Measurements from ENCODE around the gene POLL. TPM values are rescaled to one million over a fixed set of nuclear protein-coding genes. Genes with fewer than 3 reads are reported as not detected.

POLL gene
- total RNA-seq, 1 donor from 2014 or later = 29.2 TPM

DNA sequence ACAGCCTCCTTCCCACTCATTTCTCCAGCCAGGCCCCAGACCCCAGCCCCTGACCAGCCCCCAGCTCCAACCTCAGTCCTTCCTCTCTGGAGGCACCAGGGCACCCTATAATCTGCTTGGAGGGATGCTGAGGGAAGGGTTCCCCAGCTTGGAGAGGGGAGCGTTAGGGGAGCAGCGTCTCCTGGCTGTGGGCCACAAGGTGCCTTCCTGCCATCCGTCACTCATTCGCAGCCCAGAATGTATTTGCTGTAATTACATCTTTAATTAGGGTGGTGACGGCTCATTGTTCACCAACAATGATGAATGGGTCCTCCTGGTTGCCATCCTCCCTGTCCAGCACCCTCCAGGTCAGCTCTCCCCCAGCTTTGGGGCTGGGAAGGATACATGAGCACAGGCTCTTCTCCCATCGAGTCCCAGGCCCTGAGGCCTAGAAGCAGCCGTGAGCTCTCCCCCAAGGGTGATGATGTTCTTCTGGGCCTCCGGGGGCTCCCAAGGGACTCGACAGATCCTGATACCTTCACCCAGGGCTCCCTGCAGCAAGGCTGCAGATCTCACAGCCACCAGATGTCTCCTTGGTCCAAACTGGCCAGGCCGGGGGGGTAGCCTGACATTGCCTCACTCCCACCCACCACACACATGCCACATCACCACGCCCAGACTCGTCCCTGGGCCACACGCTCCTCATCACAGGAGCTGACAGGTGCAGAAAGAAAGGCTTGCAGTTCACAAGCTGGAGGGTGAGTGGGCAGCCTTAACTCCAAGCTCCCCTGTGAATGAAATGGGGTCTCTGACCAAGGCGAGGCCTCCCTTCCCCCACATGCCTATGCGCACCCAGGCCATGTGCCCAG is 26.8 kb downstream of the POLL start:
- intact Hi-C loops (cut with micrococcal nuclease) = no loop called here

GRCh38 chr10:101560298-101561067 is 27.6 kb downstream of the POLL start:
- intact Hi-C loops (cut with micrococcal nuclease) = no loop called here

GRCh38 chr10:101559596-101560297 is 28.3 kb downstream of the POLL start:
- intact Hi-C loops (cut with micrococcal nuclease) = no loop called here

DNA sequence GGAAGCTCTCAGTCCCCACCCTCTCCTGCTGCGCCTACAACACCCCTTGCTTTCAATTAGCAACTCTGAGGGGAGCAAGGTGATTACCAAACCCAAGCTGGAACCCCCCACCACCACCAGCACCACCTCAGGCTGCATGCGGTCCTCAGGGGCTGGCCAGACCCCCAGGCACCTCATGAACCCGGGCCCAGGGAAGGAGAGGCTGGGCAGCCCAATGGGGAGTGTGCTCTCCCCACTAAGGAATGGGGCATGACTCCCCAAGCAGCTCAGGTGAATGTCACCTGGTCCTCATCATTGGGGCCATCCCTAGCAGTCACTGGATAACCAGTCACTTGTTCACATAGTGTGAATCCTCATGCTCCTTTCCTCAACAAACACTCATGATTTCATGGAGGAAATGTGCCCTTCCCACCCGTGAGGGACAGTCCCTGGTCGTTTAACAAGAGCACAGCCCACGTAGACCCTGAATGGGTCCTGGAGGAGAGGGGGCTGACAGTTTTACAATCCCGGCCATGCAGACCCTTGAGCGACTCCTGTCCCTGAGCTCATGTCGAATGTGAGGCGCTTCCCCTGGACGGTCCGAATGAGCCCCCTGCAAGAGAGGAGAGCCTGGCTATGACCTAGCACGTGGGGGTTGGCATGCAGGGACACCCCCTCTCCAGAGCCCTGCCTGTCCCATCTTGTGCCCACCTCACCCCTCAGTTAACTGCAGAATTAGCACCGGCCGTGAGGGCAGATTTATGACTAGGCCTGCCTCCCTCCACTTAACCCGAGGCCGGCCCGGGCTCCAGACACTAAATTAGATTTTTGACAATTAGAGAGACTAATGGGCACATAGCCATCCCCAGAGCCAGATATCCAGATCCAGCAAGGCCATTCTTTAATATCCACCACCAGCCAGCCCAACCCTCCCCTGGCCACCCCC is 29.1 kb downstream of the POLL start:
- intact Hi-C loops (cut with micrococcal nuclease) = no loop called here

- intact Hi-C loops (cut with micrococcal nuclease) = no loop called here
Observed at GRCh38 chr10:101558204-101558603, 29.9 kb downstream of the POLL start.

- intact Hi-C loops (cut with micrococcal nuclease) = no loop called here
Observed at GRCh38 chr10:101557541-101557940, 30.5 kb downstream of the POLL start.

DNA sequence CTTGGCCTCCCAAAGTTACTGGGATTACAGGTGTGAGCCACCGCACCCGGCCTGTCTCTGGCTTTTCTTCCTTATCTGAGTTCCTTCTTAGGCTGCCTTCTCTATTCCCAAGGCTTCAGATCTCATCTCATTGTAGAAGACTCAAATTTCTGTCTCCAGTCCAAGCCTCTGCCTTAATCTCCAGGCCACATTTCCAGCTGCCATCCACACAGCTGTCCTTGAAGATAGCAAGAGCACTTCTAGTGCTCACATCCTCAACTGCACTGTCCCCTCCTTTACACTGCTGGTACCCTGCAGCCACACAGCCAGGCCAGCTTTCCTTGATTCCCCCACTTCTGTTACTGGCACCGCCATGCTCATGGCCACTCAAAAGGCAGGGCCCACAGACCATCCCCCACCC is 35.6 kb downstream of the POLL start:
- intact Hi-C loops (cut with micrococcal nuclease) = no loop called here

DNA sequence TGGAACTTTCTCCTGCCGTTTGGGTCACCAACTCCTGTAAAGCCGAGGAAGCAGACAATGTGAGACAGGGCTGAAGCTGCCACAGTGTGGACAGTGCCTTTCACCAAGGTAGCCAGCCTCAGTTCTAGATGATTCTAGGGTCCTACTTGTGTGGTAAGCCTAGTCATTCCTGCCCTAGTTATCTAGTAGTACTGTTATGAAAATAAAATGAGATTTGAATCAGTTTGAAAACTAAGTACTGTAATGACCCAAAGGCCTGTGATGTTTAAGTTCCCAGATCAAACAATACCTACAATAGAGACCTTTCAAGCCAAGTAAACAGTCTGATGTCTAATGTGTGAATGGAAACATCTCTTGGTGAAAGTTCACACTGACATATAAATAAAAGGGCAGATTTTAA is 37.1 kb downstream of the POLL start:
- intact Hi-C loops (cut with micrococcal nuclease) = no loop called here

- intact Hi-C loops (cut with micrococcal nuclease) = no loop called here
Observed at GRCh38 chr10:101545898-101546297, 42.2 kb downstream of the POLL start.

- intact Hi-C loops (cut with micrococcal nuclease) = no loop called here
Observed at GRCh38 chr10:101538446-101538845, 49.6 kb downstream of the POLL start.

DNA sequence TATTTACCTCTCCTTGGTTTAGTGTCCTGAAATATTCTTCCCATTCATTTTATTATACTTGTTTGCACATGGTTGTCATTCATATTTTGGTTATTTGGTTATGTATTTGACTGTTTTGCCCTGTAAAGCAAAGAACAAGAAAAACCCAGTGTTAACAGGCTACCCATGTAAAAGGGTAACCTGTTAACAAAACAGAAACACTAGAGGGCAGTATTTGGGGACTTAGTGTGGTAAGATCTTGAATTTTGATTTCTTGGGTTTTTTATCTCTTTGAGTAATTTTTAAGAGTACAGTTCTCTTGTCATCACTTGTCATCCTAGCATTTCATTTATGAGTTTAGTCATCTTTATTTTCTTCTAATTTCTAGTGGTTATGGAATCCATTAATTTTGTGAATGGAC is 51.3 kb downstream of the POLL start:
- intact Hi-C loops (cut with micrococcal nuclease) = loop anchor here (2.0 kb wide), 1 partner anchor 34 kb away; no protein-coding TSS in a partner anchor

DNA sequence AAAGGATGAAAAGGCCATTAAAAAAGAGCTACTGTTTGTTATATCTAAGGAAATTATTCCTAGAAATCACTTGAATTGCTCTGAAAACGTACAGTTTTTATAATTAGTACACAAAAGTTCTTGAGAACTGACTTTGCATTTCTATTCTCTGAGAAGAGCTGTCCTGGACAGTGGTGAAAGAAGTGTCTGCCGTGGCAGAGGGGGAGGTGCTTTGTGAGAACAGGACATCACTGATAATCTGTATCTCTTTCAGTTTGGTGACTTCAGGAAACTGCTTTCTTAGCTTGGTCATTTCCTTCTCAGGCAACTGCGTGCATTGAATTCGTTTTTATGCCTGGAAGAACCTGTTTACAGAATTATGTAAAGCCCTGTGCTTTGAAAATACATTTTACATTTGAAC is 52.1 kb downstream of the POLL start:
- intact Hi-C loops (cut with micrococcal nuclease) = loop anchor here (2.0 kb wide), 1 partner anchor 35 kb away; no protein-coding TSS in a partner anchor

GRCh38 chr10:101529725-101530553 is 58.1 kb downstream of the POLL start:
- intact Hi-C loops (cut with micrococcal nuclease) = no loop called here

DNA sequence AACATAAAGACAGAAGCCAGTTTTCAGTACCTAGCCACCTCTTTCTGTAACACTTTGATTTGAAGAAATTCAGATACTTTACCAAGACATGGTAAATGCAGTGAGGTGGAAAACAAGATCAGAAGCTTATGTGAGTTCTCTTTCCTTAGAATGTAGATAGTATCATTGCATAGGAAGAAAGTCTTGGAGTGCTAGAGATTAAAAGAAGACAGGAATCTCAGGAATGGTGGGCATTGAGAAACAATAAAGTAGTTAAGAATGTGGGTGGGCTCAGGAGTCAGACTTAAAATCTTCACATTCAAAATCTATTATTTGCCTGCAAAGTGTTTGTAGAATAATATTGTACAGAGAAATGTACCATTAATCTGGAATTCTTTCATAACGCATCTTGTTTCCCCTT is 58.9 kb downstream of the POLL start:
- intact Hi-C loops (cut with micrococcal nuclease) = no loop called here

Other genes starting within 250 kb of the POLL start
- gene BTRC, start 234.1 kb downstream of the POLL start, total RNA-seq = 13.7 and 16.0 TPM in 2 replicates
- 2.0 and 2.8 TPM in 2 replicates for gene DPCD, start 64 bp upstream of the POLL start, total RNA-seq
- 37.3 and 40.7 TPM in 2 replicates for gene FBXW4, start 106.9 kb upstream of the POLL start, total RNA-seq
- not detected in 2 replicates for gene FGF8, start 187.9 kb upstream of the POLL start, total RNA-seq
- gene NPM3, start 195.2 kb upstream of the POLL start, total RNA-seq = 36.3 and 40.0 TPM in 2 replicates
- 128 and 129 TPM in 2 replicates for gene OGA, start 230.2 kb upstream of the POLL start, total RNA-seq

Data from T-helper 2 cell treated with Interferon-gamma antibody and Interleukin-4, amounts not matched to agents 100 ng/mL and 5 ng/mL, for 36 hours (primary cell).